GM19467 (cell line): Measurements from ENCODE around the gene NEURL1.

Experiments used
- ATAC-seq: cut with Tn5 transposase; IDR thresholded peaks from one replicate; pipeline ENCODE4 v1.9.1; 2021; ENCODE audit warnings: mild to moderate bottlenecking, moderate library complexity; ENCODE audit not compliant: unreplicated experiment

NEURL1 gene

DNA sequence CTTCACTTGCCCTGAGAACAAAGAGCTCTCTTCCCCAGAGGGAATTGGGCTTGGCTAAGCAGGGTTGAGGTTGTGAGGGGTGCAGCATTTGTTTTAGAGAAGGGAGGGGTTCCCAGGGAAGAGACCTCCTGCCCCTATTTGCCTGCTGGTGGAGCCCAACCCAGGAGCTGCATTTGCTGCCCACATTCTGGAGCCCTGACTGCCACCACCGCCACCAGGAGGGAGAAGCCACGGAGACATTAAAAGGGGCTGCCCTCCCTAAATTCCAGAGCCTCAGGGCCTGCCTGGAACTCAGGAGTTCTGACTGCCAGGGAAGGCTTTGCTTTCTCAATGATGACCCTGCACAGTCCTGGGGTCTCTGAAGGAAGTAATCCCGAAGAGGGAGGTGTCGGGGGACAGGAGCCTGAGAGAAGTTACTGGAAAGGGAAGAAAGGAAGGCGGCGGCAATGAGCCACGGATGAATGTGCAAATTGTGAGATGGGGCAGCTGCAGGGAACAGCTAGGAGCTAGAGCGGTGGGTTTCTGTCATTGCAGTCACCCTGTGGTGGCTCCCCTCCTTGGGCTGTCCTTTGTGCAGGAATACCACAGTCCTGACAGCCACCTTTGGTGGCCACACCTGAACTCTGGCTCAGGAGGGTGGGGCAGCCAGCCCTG lies 51.3 kb downstream of the NEURL1 start:
- no peak for ATAC-seq

DNA sequence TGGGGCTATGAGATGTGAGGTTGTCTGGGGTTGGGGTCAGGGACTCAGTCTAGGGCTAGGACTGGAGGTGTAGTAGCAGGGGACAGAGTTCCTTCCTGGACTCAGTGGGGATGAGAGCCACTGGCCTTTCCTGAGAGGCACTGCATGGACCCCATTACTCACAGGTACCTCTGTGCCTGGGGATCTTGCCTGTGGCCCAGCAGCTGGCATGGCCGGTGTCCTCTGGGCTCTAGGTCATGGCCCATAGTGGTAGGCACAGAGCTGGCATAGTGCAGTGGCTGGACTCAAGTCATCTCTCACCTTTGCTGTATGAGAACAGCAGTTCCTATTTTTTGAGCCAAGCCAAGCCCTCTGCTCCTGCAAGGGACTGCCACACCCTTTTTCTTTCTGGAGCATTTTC lies 51.9 kb downstream of the NEURL1 start:
- no peak for ATAC-seq

DNA sequence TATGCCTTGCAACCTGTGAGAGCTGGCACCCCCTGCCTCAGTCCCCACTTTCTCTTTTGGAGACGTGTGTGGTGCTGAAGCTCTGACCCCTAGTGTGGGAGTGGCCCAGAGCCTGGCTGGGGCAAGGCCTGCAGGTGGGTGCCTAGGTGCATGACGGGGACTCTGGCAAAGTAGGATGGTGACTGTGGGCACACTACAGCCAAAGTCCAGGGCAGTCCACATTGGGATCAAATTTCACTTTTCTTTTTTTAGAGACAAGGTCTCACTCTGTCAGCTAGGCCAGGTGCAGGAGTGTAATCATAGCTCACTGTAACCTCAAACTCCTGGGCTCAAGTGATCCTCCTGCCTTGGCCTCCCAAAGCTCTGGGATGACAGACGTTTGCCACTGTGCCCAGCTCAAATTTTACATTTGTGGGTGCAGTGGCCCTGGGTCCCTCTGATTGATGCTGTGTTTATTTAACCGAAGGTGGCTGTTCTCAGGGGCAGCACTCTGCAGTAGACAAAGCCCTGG lies 52.3 kb downstream of the NEURL1 start:
- ATAC-seq: no peak

DNA sequence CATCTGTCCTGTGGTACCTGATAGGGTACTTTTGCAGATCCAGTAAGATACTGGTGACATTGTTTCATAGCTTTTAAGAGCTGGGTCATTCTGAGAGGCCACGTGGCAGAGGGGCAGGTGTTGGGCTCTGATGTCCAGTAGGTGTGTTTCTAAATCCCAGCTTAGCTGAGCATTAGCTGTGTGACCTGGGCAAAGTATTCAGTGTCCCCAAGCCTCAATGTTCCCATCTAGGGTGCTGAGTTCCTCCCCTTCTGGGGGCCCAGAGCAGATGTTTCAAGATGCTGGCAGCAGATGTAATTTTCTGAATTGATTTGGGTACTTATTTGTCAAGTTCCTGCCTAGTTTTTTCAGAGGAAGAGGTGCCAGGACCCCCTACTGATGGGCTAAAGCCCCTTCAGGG lies 52.9 kb downstream of the NEURL1 start:
- no peak for ATAC-seq

DNA sequence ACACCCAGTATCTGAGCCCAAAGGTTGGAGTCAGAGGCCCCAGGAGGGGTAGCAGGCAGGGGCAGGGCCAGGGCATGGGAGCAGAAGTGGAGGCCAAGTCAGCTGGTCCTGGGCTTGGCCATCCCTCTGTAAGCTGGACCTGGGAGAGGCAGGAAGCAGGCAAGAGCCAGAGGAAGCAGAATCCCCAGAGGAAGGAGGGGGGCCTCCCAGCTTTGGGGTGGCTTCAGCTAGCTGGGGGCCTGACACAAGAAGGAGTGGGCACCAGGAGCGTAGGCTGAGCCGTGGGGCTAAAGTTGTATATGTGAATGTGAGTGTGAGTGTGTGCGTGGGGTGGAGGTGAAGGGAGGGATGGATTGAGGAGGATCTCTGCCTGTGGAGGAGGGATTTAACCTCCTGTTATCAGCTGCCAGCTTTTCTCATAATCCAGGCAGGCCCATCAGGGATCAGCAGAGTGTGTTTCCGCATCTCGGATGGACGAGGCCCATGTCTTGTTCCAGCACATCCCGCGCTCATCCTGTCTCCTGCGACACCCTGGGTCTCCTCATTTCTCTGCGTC lies 54.0 kb downstream of the NEURL1 start:
- no peak for ATAC-seq

DNA sequence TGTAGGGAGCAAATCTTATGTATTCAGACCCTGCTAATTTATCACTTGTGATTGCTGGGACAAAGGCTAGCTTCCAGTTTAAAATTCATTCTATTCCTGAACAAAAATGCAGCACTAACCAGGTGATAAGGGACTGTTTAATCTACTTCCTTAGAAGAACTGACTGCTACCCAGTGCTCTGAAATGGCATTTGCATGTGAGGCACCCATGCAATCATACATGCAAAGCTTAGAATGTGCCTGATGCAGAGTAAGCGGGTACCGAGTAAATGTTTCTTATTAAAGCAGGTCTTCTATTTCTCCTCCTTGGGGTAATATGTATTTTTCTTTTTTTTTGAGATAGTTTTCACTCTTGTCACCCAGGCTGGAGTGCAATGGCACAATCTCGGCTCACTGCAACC lies 54.5 kb downstream of the NEURL1 start:
- no peak for ATAC-seq

DNA sequence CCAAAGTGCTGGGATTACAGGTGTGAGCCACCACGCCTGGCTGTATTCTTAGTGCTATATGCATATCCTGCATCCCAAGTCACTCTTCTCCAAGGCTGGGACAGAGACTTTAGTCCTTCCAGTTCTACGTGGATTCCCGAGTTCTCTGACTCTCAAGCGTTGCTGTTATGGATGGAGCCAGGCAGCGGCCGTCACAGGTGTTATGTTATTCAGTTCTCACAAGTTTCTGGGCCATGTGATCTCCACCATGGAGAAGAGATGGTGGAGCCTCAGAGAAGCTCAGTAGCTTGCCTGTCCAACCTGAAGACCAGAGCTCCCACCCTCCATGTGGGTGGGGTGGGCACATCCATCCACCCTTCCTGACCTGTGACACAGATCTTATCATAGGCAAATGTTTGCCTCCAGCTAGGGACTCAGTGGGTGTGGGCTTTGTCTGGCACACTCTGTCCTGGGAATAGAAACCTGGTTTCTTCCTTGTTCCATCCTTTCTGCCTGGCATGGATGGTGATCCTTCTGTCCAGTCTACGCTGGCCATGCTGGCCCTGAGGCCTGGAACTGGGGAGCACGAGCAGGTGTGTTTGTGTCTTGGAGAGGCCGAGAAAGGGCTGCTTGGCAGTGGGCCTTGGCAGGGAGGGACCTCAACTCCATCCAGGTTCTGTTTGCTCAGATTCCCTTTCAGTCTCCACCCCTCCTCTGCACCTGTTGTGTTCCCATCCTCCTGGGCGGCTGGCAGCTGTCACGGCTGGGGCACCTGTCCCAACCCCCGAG lies 55.3 kb downstream of the NEURL1 start:
- ATAC-seq: no peak

DNA sequence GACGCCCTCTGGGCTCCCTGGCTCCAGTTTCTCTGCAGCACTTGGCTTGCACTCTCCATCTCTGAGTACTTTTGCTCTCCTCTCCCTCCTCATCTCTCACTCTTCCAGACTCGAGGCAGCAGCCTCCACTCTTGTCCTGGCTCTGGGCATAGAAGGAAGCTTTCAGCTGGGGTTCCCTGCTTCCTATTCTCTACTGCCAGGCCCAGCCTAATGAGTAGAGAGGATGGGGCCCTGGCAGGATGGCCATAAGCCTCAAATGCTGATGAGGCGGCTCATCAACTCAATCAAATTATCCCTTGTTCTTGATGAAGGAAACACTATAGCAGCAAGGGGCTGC lies 55.8 kb downstream of the NEURL1 start:
- ATAC-seq: no peak

DNA sequence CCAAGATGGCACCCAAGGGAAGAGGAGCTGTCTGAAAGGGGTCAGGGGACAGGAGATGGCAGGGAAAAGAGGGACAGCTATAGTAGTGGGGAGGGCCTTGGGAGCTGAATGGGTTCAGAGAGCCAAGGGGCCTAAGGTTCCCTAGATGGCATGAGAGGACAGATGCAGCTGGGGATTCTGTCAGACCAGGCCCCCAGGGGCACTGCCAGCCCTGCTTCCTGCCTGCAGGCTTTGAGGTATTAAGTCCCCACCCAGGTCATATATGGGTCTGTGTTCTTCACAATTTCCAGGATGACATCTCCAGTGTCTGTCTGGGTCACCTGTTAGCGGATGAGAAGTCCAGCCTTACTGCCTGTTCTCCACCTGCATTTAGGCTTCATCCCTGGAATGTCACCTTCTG lies 56.7 kb downstream of the NEURL1 start:
- no peak for ATAC-seq

DNA sequence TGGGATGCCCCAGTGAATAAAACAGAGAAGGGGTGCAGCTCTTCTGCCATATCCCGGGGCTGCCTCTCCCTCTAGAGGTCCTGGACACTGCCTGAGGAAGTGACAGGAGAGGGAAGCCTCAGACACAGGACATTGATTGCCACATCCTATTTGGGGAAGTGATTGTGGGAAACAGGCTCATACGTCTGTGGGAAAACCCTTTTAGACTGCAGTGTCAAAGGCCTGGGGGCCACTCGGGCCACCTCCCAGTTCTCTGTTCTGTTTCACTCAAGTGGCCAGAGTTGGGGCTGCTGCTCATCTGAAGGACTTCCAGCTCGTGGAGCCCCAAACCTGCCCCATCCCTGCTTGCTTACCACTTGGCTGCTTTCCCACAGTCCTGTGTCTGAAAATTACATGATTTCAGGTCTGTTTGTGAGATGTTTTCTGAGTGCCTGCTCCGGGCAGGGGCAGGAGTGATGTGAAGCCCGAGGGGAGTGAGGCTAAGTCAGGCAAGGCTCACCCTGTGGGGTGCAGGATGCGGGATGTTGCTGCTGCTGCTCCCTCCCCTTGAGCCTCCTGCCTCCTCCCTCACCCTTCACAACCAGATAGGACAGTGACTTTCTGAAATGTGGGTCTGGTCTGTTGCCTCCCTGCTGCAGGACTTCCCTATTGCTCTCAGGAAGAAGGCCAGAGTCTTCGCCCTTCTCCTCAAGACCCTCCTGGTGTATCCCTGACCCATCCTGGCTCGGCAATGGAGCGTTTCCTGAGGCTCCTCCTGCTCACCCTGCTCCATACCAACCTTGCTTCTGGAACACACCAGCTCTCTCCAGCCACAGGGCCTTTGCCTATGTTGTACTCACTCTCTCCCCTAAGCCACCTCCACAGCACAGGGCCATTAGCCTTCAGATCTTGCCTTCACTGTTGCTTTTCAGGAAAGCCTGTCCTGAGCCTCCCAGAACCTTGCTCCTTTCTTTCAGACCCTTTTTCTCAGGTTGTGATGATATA lies 58.4 kb downstream of the NEURL1 start:
- no peak for ATAC-seq

DNA sequence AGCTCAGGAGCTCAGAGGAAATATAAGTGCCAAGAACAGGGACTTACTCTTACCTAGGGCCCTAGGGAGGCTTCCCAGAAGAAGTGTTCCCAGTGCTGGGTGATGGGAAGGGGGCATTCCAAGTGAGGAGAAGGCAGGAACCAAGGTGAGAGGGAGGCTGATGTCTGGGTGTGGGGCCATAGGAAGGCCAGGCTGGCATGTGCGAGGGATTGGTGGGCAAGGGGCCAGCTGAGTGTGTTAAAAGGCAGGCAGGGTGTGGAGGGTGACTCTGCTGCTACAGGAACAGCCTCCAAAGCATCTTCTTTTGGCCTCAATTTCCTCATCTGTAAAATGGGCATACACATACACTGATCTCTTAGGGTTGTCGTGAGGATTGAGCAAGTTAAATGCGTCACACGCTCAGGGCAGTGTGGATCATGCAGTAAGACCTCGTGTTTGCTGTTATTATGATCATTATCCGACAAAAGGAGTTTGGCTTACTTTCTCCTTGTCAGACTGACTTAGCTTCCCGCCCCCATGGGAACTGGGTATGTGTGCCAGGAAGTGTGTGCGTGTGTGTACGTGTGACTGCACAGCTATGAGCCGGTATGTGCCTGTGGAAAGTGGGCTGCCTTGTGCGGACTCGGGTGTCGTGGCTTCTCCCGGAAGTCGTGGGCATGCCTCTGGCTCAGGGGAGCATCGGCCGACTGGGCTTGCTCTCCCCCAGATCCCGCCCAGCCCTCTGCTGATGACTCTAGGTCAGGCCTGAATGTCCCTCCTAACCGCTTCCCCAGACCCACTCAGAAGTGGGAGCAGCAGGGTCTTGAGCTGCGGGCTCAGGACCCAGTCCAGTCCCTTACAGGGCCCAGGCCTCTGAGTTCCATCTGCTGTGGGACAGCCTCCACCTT lies 59.6 kb downstream of the NEURL1 start:
- ATAC-seq: no peak

DNA sequence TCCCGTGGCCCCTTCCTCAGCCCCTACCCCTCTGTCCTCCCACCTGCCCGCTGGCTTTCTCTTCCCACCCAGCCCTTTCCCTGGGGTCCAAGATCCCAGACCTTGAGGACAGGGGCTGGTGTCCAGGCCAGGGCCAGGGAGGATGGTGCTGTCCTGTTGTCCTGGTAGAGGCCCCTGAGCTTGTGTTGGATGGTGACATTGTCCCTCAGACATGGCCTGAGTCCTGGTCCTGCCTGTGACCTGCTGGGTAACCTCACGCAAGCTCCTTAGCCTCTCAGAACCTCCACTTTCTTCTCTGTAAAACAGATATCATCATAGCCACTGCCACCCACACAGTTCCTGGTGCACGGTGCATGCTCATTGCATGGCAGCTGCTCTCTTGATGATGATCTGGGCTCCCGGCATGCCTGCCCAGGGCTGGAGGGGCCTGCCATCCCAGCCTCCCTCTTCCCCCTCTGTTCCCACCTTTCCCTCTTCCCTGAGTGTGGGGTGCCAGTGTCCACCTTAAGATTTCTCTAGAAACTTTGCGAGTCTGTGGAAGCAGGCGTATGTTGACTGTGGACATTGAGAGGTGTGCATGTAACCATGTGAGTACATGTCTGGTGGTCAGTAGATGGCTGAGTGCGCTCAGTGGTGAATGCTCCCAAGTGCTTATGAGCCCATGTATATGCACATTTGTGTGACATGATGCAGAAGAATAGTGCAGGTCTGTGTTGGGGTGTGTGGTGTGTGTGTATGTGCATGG lies 60.4 kb downstream of the NEURL1 start:
- no peak for ATAC-seq

DNA sequence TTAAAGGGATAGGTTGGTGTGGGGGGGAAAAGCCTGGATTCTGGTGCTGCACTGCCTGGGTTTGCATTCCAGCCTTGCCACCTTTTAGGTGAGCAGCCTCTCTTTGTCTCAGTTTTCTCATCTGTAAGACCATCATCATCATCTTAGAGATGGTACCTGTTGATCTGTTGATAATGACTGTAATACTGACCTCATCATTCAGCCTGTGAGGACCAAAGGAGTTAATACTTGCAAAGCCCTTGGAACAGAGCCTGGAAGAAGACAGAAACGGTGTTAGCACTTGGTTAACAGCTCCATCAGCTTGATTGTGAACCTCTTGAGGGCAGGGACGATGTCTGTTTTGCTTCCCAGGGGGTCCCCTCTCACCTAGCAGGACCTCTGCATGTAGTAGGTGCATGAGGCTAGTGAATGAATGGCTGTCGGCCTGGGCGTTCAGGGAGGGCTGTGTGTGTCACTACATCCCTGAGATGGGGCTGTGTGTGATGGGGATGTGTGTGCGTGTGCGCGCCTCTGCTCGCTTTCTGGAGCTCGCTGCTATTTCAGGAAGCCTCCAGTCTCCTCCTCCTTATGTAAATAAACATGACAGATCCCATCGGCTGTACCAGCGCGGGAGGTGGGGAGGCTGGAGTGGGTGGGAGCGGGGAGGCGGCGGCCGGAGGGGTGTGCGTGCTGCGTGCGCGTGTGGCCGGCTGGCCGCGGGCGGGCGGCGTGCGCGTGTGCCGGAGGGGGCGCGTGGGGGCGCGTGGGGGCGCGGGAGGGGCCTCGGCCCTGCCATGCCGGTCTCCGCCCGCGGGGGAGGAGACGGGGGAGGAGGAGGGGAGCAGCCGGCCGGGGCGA lies 61.2 kb downstream of the NEURL1 start:
- no peak for ATAC-seq

DNA sequence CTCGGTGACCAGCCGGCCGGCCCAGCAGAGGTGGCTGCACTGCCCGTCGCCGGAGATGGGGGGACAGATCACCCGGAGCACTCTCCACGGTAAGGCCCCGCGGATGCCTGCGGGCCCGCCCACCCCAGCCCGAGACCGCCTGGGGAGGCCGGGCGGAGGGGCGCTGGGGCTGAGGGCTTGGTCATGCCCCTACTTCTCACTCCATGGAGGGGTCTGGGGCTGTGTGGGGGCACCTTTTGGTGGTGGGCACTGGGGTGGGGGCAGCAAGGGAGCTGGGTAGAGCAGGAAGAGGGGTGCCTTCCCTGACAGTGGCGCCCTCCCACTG lies 61.8 kb downstream of the NEURL1 start:
- no peak for ATAC-seq

DNA sequence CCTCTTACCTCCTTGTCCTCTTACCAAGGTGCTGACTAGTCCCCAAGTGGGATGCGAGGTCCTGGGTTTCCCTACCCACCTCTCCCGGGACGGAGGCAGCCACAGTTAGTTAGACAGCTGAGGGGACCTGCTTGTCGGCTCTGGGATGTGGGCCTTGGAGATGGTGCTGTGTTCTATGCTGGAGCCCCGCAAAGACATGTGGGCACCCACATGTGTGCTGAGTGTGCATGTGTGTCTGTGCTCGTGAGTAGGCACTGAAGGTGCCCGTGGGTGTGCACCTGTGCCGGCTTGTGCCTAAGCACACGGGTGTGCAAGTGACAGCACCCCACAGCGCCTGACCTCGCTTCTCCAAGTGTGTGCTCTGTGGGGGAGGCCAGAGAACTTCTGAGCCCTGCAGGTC lies 62.2 kb downstream of the NEURL1 start:
- no peak for ATAC-seq

DNA sequence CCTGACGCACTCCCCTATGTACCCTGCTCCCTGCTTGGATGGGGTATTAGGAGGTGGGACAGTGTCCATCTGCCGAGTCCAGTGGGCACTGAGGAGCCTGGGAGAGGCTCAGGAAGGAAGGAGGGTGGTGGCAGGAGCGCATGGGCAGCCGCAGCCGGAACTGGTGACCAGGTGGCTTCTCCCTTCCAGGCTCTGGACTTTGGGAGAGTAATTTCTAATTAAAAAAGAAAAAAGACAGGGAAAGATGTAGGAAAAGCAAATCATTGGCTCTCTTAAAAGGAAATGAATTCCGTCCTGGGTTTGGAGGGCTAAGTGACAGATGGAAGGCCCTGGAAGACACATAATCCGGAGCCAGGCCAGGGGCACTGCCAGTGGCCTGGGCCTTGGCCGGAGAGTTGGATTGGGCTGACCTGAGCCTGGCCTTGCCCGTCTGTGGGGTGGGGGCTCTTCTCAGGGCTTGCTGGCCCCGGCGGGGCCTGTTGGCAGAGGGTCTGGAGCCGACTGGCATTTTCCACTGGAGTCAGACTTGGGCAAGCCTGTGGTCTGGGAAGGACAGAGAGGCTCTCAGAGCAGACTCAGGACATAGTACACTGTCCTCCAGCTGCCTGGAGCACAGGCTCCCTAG lies 63.0 kb downstream of the NEURL1 start:
- ATAC-seq: no peak

DNA sequence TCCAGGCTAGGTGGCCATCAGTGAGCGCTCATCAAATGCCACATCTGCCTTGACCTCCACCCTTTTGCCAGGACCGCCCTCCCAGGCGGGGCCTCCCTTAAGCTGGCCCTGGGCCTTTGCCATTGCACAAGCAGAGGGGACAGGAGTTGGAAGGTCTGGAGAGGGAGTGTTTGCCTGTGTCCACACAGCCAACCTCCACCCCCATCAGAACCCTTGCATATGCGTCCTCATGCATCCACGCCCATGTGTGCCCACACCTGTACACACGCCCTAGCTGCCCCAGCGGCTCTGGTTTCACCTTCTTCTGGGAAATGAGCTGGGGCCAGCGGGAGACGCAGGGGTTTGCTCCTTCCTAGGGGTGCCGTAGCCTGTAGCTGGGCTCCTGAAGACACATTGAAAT lies 64.0 kb downstream of the NEURL1 start:
- ATAC-seq: no peak

DNA sequence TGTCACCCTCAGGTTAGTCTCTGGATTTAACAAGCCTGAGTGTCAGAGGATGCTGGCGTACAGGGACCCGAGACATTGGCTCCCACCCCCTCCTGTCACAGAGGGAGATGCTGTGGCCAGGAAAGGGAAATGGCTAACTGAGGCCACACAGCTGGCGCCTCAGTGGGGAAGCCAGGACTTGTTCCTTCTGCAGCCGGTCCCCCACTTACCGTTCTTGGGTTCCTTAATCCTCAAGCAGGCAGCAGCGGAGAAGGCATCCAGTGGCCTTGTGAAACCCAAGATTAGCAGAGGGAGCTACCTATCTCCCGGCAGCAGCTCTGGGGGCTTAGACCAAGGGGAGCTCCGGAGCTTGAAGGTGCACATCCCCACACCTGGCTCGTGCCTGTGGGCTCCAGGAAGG lies 65.4 kb downstream of the NEURL1 start:
- no peak for ATAC-seq
